Thyroid gland (tissue), 4 donors: ENCODE data around the gene CFAP53. TPM values are rescaled to one million over a fixed set of nuclear protein-coding genes. Genes with fewer than 3 reads are reported as not detected.
"Not testable (repeated sequence)": the region's sequence is repeated elsewhere in the genome, so short reads cannot be mapped to it uniquely, and the experiment has no call there.

Source experiments
- DNase-seq, 2 donors: peaks; one replicate each; pipeline ENCODE4 v3.0.0-alpha.2; 2019
- H3K27ac ChIP-seq, 3 donors: fragments of 200-600 bp; sonication (generic); 1 replicate in 2 of 3; 2 replicates in 1 of 3; pipeline ENCODE4 v1.5.1; 2016 to 2019; ENCODE audit warnings: mild to moderate bottlenecking in 1 of 3, moderate library complexity in 1 of 3
- H3K27me3 ChIP-seq: fragments of 200-600 bp; sonication (generic); one replicate; pipeline ENCODE4 v1.5.1; 2019
- H3K36me3 ChIP-seq, 2 donors: fragments of 200-600 bp; sonication (generic); one replicate each; pipeline ENCODE4 v1.5.1; 2016 to 2019
- H3K4me1 ChIP-seq, 2 donors: fragments of 200-600 bp; sonication (generic); one replicate each; pipeline ENCODE4 v1.5.1; 2017 to 2019
- H3K4me3 ChIP-seq, 3 donors: fragments of 200-600 bp; sonication (generic); replicated peaks in 1 of 3; 1 replicate in 2 of 3; 2 replicates in 1 of 3; pipeline ENCODE4 v1.5.1; 2016; ENCODE audit warnings: mild to moderate bottlenecking in 1 of 3
- H3K9me3 ChIP-seq: fragments of 200-600 bp; sonication (generic); one replicate; pipeline ENCODE4 v1.5.1; 2017
- POLR2A ChIP-seq, 2 donors: fragments of 450-650 bp; IDR thresholded peaks; one replicate each; pipeline ENCODE4 v1.6.1; 2017; ENCODE audit warnings: antibody characterized with exemption in 2 of 2, mild to moderate bottlenecking in 2 of 2, moderate library complexity in 1 of 2
- WGBS, 2 donors: methylation state at CpG; one replicate each; pipeline ENCODE4 v1.1.5; 2017; 5-methylcytosine and 5-hydroxymethylcytosine counted together
- intact Hi-C: fragments of 100-400 bp; cut with DNase I; formaldehyde crosslinking; loops from one replicate; pipeline ENCODE4 v1.15.1; 2023
- total RNA-seq, 4 donors: library from RNA; depleted of rRNA; stranded (reverse); fragments of >200 nt; gene quantifications; one replicate each; pipeline ENCODE4 v1.2.3, GENCODE V29; 2016
- TF ChIP-seq, protein P1 (sequence below), 6 experiments: fragments of 200-600 bp in 3 of 6; fragments of 450-650 bp in 3 of 6; sonication (generic) in 3 of 6; IDR thresholded peaks; one replicate each; pipeline ENCODE4 v1.5.1; 2016 to 2019; ENCODE audit warnings: antibody characterized with exemption in 6 of 6, mild to moderate bottlenecking in 2 of 6, inconsistent platforms in 1 of 6, moderate library complexity in 1 of 6

Gene CFAP53
- total RNA-seq, 4 donors from 2014 or later, result 1.2 to 2.7 (median 1.5) TPM; not detected in 1

DNA sequence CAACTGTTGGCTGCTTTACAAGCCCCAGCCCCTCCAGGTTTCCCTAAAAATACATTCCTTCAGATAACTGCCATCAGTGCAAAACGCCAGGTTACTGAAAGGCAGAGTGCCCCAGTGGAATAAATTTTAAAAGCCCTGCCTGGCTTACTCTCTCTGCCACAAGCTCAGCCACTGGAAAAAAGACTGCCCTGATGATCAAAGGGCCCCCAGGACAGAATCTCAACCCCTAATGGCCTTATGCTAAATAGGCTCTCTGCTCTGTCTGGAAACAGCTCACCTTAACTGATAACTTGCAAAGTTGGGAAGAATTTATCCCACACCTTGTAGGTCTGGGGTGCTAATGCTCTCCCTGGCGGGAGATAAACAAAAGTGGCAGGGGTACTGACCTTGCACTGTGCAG lies 33.9 kb downstream of the CFAP53 start:
- Histone ChIP-seq H3K4me1 (no peaks in the 10 kb centered on the region), H3K36me3 (no peaks in the 10 kb centered on the region), H3K27ac (no peak overlapping the region), H3K4me3 (no peak overlapping the region), H3K9me3 (no peaks in the 10 kb centered on the region), H3K27me3 (no peaks in the 10 kb centered on the region)
- intact Hi-C loops, result no loop called here
- whole genome bisulfite sequencing, 2 donors, result 58 to 69% methylated on average over 2 of the region's 2 CpGs
- DNase-seq, result no peak
- no peak for TF ChIP-seq POLR2A (IDR thresholded peaks at IDR 0.05)
- TF ChIP-seq, protein P1, sequence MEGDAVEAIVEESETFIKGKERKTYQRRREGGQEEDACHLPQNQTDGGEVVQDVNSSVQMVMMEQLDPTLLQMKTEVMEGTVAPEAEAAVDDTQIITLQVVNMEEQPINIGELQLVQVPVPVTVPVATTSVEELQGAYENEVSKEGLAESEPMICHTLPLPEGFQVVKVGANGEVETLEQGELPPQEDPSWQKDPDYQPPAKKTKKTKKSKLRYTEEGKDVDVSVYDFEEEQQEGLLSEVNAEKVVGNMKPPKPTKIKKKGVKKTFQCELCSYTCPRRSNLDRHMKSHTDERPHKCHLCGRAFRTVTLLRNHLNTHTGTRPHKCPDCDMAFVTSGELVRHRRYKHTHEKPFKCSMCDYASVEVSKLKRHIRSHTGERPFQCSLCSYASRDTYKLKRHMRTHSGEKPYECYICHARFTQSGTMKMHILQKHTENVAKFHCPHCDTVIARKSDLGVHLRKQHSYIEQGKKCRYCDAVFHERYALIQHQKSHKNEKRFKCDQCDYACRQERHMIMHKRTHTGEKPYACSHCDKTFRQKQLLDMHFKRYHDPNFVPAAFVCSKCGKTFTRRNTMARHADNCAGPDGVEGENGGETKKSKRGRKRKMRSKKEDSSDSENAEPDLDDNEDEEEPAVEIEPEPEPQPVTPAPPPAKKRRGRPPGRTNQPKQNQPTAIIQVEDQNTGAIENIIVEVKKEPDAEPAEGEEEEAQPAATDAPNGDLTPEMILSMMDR (IDR thresholded peaks at IDR 0.05), result no peak

DNA sequence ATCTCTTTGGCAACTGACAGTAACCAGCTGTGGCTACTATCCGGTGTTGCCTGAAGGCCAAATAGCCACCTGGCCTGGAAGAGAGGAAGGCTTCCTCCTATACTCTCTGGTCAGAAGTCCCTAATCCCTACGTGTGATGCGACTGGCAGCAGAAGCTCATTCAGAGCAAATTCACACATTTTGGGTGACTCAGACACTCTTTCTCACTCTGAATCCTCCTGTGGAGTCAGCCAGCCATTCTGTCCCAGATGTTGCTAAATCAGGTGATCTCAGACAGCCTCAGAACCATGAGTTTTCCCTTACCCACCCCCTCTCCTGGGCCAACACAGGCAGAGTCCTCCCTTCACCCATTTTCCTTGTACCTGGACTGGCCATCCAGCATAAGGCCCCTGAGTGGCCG lies 34.7 kb downstream of the CFAP53 start:
- intact Hi-C loops, result no loop called here
- Histone ChIP-seq H3K27me3 (no peaks in the 10 kb centered on the region), H3K4me1 (no peaks in the 10 kb centered on the region), H3K9me3 (no peaks in the 10 kb centered on the region), H3K36me3 (no peaks in the 10 kb centered on the region), H3K4me3 (no peak overlapping the region), H3K27ac (no peak overlapping the region)
- DNase-seq, result no peak
- 69 to 75% methylated on average over 4 of the region's 4 CpGs for WGBS, 2 donors
- no peak for TF ChIP-seq POLR2A (IDR thresholded peaks at IDR 0.05)
- TF ChIP-seq, protein P1 (IDR thresholded peaks at IDR 0.05), result no peak

DNA sequence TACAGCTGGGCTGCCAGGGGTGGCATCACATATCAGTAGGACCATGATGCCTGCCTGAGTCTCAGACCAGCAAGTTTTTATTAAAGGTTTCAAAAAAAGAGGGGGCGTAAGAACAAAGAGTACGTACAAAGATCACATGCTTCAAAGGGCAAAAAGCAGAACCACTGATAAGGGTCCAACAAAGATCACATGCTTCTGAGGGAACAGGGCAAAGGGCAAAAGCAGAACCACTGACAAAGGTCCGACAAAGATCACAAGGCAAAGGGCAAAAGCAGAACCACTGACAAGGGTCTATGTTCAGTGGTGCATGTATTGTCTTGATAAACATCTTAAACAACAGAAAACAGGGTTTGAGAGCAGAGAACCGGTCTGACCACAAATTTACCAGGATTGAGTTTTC lies 46.0 kb downstream of the CFAP53 start:
- intact Hi-C loops, H3K4me3 ChIP-seq, H3K9me3 ChIP-seq, H3K27me3 ChIP-seq, H3K27ac ChIP-seq, DNase-seq, H3K36me3 ChIP-seq, H3K4me1 ChIP-seq: not testable (repeated sequence)
- WGBS, 2 donors, result 66 to 70% methylated on average over 4 of the region's 4 CpGs

DNA sequence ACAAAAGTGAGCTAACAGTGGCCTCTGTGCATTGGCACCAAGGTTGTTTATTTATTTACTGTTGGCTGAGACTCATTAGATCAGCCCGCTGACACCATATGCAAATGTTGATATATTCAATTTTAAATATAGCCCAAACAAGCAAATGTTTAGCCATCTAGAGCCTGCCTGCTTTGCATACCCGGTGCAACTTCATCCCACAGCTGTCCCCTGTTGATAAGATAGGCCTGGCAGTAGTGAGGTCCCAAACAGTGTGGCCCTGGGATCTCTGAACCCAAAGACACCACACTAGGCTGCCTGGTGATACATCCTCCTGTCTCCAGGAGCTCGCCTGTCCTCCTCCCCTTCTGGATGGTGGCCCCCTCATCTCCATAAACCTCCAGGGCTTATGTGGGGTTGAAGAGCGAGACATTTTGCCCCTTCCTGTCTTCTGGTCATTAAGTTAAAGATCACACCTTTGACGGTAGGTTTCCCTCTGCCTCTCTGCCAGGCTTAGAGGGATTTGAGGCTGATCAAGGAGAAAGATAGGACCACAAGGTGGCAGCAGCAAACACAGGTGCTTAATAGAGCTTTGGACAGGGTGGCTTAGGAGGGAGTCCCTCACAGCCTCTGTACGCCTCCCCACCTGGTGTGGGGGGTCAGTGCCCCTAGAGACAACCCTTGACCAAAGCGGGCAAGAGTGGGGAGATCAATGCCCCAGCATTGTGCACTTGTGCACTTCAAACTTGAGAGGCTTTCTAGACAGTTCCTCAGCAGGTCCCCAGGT lies 47.7 kb downstream of the CFAP53 start:
- H3K4me1 ChIP-seq, result peaks cover 0 to 7% of the 10 kb centered on the region in 2 donors
- no peak for TF ChIP-seq POLR2A (IDR thresholded peaks at IDR 0.05)
- TF ChIP-seq, protein P1 (IDR thresholded peaks at IDR 0.05), result peak in 3 of 6 experiments; percentile 13 to 36 (median 29)
- WGBS, 2 donors, result 56 to 69% methylated on average over 6 to 7 of the region's 7 CpGs
- H3K27ac ChIP-seq, result no peak overlapping the region
- H3K9me3 ChIP-seq, result no peaks in the 10 kb centered on the region
- DNase-seq, result peak in 1 of 2 donors; percentile 13
- intact Hi-C loops, result no loop called here
- H3K27me3 ChIP-seq, result no peaks in the 10 kb centered on the region
- H3K4me3 ChIP-seq, result no peak overlapping the region
- no peaks in the 10 kb centered on the region for H3K36me3 ChIP-seq

DNA sequence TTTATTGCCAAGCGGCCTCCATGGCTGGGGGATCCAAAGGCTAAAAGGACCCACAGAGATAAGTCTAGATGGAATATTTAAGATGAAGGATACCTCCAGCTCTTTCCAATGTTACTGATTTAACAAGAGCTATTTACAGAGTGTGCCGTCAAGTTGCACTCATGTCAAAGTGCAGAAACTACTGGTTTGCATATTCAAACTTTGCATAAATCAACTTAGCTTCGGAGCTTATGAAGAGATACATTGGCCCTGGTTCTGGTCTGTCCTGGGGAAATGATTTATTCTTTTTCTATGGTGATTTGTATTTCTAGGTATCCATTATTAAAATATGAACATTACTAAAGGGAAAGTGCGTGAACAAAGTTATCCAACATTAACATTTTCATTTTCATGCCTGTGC lies 57.0 kb downstream of the CFAP53 start:
- intact Hi-C loops, result no loop called here
- H3K27ac ChIP-seq, result no peak overlapping the region
- DNase-seq, result no peak
- no peaks in the 10 kb centered on the region for H3K27me3 ChIP-seq
- no peaks in the 10 kb centered on the region for H3K9me3 ChIP-seq
- H3K4me1 ChIP-seq, result no peaks in the 10 kb centered on the region
- H3K4me3 ChIP-seq, result no peak overlapping the region
- no peak for TF ChIP-seq POLR2A (IDR thresholded peaks at IDR 0.05)
- TF ChIP-seq, protein P1 (IDR thresholded peaks at IDR 0.05), result no peak
- WGBS, 2 donors, result 92 to 93% methylated on average over 4 of the region's 4 CpGs
- no peaks in the 10 kb centered on the region for H3K36me3 ChIP-seq
